ENCODE results near the gene RRBP1.

RRBP1 gene

GRCh38 chr20:17633850-17634500 lies 48.1 kb downstream of the RRBP1 start:
- DNase-seq (ENCODE audit: low read depth) = no peak

DNA sequence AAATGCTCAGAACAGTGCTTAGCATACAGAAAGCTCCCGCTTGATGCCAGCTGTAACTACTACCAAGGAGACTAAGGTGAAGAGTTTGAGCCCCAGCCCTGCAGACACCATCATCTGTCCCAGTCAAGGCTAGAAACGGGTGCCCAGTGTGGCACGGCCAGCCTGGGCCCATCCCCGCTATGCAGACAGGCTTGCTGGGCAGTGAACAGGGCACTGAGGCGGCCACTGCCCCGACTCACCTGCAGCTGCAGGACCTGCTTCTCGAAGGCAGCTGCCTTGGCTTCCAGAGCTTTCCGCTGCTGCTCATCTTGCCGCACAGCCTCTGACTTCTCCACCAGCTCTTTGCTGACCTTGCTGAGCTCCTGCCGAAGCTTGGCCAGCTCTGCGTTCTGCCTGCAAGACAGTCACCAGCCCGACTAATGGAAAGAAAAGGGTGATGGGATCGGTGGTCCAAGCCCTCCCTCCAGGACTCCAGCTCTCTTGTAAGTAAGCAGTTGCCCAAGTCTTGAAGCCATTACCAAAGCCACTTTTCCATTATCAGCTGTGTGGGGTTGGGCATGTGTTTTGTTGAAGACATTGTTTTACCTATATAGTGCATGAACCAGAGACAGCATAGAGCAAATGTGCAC lies 48.7 kb downstream of the RRBP1 start:
- DNase-seq (ENCODE audit: low read depth) = no peak

GRCh38 chr20:17631576-17632319 lies 50.3 kb downstream of the RRBP1 start:
- DNase-seq (ENCODE audit: low read depth) = no peak

DNA sequence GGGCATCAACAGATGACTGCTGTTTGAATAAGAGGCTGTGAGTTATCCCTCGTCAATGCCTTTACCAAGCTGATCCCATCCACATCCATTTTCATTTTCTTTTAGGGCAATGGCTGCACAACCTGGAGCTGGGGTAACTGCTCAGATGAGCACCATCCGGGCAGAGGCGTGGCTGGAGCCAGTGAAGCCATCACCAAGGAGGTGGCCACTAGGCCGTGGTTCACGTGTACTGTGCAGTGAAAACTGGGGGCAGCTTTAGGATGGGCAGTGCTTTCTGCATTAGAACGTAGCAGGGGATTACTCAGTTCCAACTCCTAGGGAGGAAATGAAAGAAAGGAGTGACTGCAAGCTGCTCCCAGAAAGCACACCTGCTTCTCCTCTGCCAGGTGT lies 51.2 kb downstream of the RRBP1 start:
- DNase-seq (ENCODE audit: low read depth) = no peak

GRCh38 chr20:17630151-17630805 lies 51.8 kb downstream of the RRBP1 start:
- no peak for DNase-seq (ENCODE audit: low read depth)

GRCh38 chr20:17629678-17630089 lies 52.4 kb downstream of the RRBP1 start:
- DNase-seq (ENCODE audit: low read depth) = no peak

DNA sequence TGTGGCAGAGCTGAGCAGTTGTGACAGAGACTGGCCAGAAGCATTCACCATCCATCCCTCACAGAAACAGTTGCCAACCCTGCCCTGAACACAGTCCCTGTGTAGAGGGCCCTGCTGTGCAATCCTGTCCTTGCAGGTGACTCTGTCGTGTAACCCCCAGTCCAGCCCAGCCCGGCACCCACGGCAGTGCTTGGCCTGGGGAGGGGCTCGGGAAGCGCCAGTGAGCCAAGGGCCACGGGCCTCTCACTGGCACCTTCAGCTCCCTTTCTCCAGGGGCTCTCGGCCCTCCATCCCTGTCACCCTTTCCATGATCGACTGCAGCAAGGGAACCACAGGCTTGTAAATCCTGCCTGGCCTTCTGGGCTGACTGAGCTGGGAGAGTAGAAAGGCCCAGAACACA lies 53.0 kb downstream of the RRBP1 start:
- no peak for DNase-seq (ENCODE audit: low read depth)

GRCh38 chr20:17628101-17628841 lies 53.8 kb downstream of the RRBP1 start:
- DNase-seq (ENCODE audit: low read depth) = no peak

DNA sequence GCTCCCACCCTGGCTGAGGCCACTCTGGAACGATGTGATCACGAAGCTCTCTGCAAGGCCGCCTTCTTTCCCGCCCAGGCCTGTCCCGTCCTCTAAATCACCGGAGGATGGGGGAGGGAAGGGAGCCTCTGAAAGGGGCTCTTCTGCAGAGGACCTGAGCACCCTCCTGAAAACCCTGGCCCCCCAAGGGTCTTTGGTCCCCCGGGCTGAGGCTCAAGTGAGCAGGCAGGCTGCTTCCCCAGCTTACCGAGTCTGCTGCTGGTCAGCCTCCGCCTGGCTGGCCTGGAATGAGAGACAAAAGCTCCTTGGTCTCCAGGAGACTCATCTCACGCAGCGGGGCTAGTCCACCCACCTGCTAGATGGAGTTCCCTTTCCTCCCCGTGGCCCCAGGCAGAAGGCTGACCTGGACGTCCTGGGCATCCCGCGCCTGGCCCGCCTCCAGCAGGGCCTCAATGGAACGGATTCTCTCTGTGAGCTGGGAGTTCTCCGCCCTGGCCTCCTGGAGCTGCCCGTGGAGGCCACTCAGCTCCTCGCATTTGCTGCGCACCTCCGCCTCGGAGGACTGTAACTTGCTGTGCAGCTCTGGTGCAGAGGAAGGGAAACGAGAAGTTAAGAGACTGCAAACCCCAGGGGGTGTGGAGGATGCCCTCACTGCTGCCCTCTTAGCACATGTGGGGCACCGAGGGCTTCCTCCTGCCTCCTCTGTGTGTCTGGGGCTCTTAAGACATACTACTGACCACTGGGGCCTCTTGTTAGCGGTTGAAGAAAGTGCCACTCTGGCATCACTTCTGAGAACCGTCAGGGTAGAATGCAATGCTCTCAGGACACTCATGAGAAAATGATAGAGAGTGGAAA lies 54.7 kb downstream of the RRBP1 start:
- no peak for DNase-seq (ENCODE audit: low read depth)

GRCh38 chr20:17626217-17627007 lies 55.6 kb downstream of the RRBP1 start:
- DNase-seq (ENCODE audit: low read depth) = no peak

DNA sequence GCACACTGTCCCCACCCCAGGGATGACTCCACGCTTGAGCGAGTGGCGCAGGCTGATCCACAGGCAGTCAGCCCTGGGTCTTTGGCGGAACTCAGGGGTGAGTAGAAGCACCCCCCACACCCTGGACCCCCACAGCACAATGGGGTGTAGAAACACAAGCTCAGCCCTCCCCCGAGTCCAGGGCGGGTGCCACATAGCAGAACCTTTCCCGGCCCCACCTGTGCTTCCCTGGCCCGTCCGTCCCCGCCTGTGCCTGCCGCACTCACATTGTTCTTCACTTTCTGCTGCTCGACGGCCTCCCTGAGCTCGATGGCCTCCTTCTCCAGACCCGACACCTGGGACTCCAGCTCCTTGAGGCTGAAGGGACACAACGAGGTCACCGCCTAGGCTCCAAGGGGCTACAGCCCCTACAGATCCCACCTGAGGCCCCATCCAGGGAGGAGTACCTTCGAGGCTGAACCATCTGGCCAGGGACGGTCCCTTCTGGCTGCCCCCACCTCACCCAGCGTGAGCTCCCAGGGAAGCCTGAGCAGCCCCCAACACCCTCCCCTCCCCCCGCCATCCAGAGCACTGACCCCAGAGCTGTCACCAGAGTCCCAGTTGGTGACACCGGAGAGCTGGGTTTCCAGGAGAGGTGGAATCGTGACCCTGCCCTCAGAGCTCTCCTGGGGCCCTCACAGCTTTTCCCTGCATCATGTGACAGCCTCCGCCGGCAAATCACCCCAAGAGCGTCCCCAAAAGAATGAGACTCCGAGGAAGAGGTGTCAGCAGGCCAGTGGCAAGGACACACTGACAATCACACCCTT lies 56.6 kb downstream of the RRBP1 start:
- DNase-seq (ENCODE audit: low read depth) = no peak

DNA sequence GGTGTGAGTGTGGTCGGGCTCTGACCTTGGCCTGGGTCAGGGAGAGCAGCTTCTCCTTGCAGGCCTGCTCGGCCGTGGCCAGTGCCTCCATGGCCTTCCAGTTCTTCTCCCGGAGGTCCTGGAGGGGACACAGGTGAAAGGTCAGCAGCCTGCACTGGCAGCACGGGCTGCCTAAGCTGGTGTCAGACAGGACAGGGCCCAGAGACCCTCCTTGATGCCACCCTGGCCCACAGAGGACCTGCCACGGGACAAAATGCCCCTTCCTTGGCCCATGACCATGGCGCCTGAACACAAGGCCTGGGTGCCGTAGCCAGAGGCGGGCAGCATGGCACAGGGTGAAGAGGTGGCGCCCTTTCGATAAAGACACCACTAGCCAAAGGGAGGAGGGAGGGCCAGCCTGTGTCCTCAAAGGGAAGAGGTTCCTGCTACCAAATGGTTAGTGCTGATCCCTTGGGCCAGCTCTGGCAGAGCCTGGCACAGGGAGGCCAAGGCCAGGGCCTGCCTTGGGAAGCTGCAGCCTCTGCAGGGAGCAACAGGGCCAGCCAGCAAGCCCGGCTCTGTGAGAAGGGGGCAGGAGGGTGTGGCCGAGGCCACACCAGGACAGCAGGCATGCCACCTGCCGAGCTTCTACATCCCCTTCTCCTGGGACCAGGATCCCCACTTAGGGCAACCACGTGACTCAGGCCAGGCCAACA lies 57.3 kb downstream of the RRBP1 start:
- DNase-seq (ENCODE audit: low read depth) = no peak

- no peak for DNase-seq (ENCODE audit: low read depth)
These were observed 58.0 kb downstream of the RRBP1 start for GRCh38 chr20:17624070-17624469.

- DNase-seq (ENCODE audit: low read depth) = no peak
These were observed 59.1 kb downstream of the RRBP1 start for GRCh38 chr20:17622851-17623508.

- DNase-seq (ENCODE audit: low read depth) = no peak
These were observed 59.8 kb downstream of the RRBP1 start for GRCh38 chr20:17622086-17622850.

DNA sequence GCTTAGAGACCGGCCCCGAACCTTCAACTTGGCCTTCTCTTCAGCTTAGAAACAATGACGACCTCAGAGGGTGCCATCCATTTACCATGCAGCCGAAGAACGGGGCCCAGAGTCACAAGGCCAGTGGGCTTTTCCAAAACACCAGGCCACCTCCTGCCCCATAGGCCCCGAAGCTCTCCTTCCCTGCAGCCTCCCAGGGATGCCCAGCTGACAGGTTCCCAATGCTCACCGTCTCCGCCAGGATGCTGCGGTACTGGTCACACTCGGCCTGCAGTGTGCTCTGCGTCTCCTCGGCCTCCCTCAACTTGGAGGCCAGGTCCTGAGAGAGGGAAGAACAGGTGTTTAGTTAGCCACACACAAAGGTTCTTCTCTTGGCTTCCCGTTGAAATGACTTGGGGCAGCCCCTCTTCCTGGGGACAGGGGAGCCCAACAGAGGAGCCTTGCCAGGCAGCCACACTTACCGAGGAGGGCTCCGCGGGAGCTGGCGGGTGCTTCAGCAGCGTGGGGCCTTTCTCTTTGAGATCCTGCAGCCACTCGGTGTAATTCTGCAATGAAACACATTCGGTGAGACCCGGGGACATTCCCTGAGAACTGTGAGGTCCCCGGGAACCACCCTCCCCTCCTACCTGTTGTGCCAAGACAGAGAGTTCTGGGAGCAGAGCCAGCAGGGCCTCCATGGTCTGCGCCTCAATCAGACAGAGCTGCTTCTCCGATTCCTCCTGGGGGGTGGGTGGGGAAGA lies 60.6 kb downstream of the RRBP1 start:
- DNase-seq (ENCODE audit: low read depth) = no peak
